Neural cell (in vitro differentiated cells): ENCODE data around the gene TSPAN14. TPM values are rescaled to one million over a fixed set of nuclear protein-coding genes. Genes with fewer than 3 reads are reported as not detected.

Experiments
- H2AFZ ChIP-seq: fragments of 200-600, 300-800 bp; sonication (generic), shearing (Covaris generic); 2 replicates; pipeline ENCODE4 v1.6.0; 2014; ENCODE audit warnings: low read depth, mild to moderate bottlenecking, antibody characterized with exemption, low read length, moderate library complexity
- H3F3A ChIP-seq: fragments of 200-600 bp; shearing (Covaris generic); 2 replicates; pipeline ENCODE4 v1.6.1; 2016; ENCODE audit warnings: mild to moderate bottlenecking, moderate library complexity, mixed read lengths, antibody characterized with exemption, low read length; ENCODE audit not compliant: insufficient read depth, poor library complexity, severe bottlenecking
- H3K27ac ChIP-seq: fragments of 200-600, 300-800 bp; sonication (generic), shearing (Covaris generic); 2 replicates; pipeline ENCODE4 v1.5.1; 2014; ENCODE audit warnings: mild to moderate bottlenecking, low read length, moderate library complexity
- H3K27me3 ChIP-seq: fragments of 300-800, 200-600 bp; sonication (generic), shearing (Covaris generic); 2 replicates; pipeline ENCODE4 v1.6.0; 2014; ENCODE audit warnings: mild to moderate bottlenecking, low read depth, low read length, moderate library complexity; ENCODE audit not compliant: insufficient read depth
- H3K36me3 ChIP-seq: fragments of 300-800, 200-600 bp; sonication (generic), shearing (Covaris generic); 2 replicates; pipeline ENCODE4 v1.5.1; 2014; ENCODE audit warnings: mild to moderate bottlenecking, antibody characterized with exemption, low read length, moderate library complexity; ENCODE audit not compliant: insufficient read depth
- H3K4me2 ChIP-seq: fragments of 300-800, 200-600 bp; sonication (generic), shearing (Covaris generic); 2 replicates; pipeline ENCODE4 v1.6.0; 2014; ENCODE audit warnings: mild to moderate bottlenecking, low read length
- H3K4me3 ChIP-seq: fragments of 300-800, 200-600 bp; sonication (generic), shearing (Covaris generic); 2 replicates; pipeline ENCODE4 v1.5.1; 2014; ENCODE audit warnings: mild to moderate bottlenecking, low read length, moderate library complexity
- H3K79me2 ChIP-seq: fragments of 200-600 bp; shearing (Covaris generic); replicated peaks from 2 replicates; pipeline ENCODE4 v1.6.0; 2014; ENCODE audit warnings: mild to moderate bottlenecking, low read length, moderate library complexity; ENCODE audit not compliant: insufficient read depth
- H3K9ac ChIP-seq: fragments of 300-800, 200-600 bp; sonication (generic), shearing (Covaris generic); 2 replicates; pipeline ENCODE4 v1.6.1; 2016; ENCODE audit warnings: mild to moderate bottlenecking, low read length, mixed read lengths
- H3K9me2 ChIP-seq: fragments of 200-600 bp; shearing (Covaris generic); 2 replicates; pipeline ENCODE4 v1.6.1; 2016; ENCODE audit warnings: mild to moderate bottlenecking, low read length, mixed read lengths; ENCODE audit not compliant: insufficient read depth
- H3K9me3 ChIP-seq: fragments of 200-600, 300-800 bp; sonication (generic), shearing (Covaris generic); 2 replicates; pipeline ENCODE4 v1.6.1; 2016; ENCODE audit warnings: mild to moderate bottlenecking, mixed run types, low read length, moderate library complexity, mixed read lengths
- H4K20me1 ChIP-seq: fragments of 200-600 bp; shearing (Covaris generic); 2 replicates; pipeline ENCODE4 v1.6.1; 2016; ENCODE audit warnings: mild to moderate bottlenecking, mixed run types; ENCODE audit not compliant: insufficient read depth
- CTCF ChIP-seq: fragments of 450-650 bp; IDR thresholded peaks from 2 replicates; pipeline ENCODE4 v1.5.1; 2014; ENCODE audit warnings: antibody characterized with exemption, mild to moderate bottlenecking, moderate library complexity; ENCODE audit not compliant: poor library complexity, severe bottlenecking
- EP300 ChIP-seq: fragments of 450-650 bp; conservative IDR thresholded peaks from 2 replicates; pipeline ENCODE4 v1.6.1; 2014; ENCODE audit warnings: antibody characterized with exemption, mild to moderate bottlenecking, moderate library complexity; ENCODE audit not compliant: poor library complexity, severe bottlenecking
- EZH2 ChIP-seq: fragments of 200-600, 300-800 bp; shearing (Covaris generic), sonication (generic); IDR thresholded peaks from 2 replicates; pipeline ENCODE4 v1.6.1; 2014; ENCODE audit warnings: antibody characterized with exemption, low read length, borderline replicate concordance, mild to moderate bottlenecking; ENCODE audit not compliant: insufficient read depth, poor library complexity, severe bottlenecking
- MXI1 ChIP-seq: fragments of 450-650 bp; conservative IDR thresholded peaks from 2 replicates; pipeline ENCODE4 v1.6.1; 2014; ENCODE audit warnings: antibody characterized with exemption, mild to moderate bottlenecking; ENCODE audit not compliant: poor library complexity, severe bottlenecking
- POLR2AphosphoS5 ChIP-seq: IDR thresholded peaks from 2 replicates; pipeline ENCODE4 v1.6.1; 2012
- RAD21 ChIP-seq: fragments of 450-650 bp; conservative IDR thresholded peaks from 2 replicates; pipeline ENCODE4 v1.6.1; 2014; ENCODE audit warnings: antibody characterized with exemption, mild to moderate bottlenecking, moderate library complexity
- REST ChIP-seq: IDR thresholded peaks from 2 replicates; pipeline ENCODE4 v1.6.1; 2012; ENCODE audit warnings: borderline replicate concordance
- SMC3 ChIP-seq: fragments of 450-650 bp; conservative IDR thresholded peaks from 2 replicates; pipeline ENCODE4 v1.6.1; 2014; ENCODE audit warnings: antibody characterized with exemption, mild to moderate bottlenecking, moderate library complexity; ENCODE audit not compliant: poor library complexity
- TAF1 ChIP-seq: IDR thresholded peaks from 2 replicates; pipeline ENCODE4 v1.6.1; 2012; ENCODE audit warnings: low read depth
- polyA plus RNA-seq: library from polyadenylated mRNA; depleted of rRNA; stranded (reverse); fragments of >200 nt; gene quantifications from 2 replicates; pipeline ENCODE4 v1.2.3, GENCODE V29; 2014

TSPAN14 gene
- polyA plus RNA-seq, 1 donor from 2014 or later: 26.3 TPM

- Histone ChIP-seq H3K9me2 (no peaks in the 10 kb centered on the region), H3K27me3 (no peaks in the 10 kb centered on the region), H3K79me2 (peaks cover 77% of the 10 kb centered on the region), H3K4me3 (no peak overlapping the region), H3K9me3 (no peaks in the 10 kb centered on the region), H4K20me1 (no peaks in the 10 kb centered on the region), H3K9ac (no peak overlapping the region), H2AFZ (no peak overlapping the region), H3K36me3 (no peaks in the 10 kb centered on the region), H3K4me2 (no peak overlapping the region), H3F3A (no peaks in the 10 kb centered on the region), H3K27ac (no peak overlapping the region)
- no peak for TF ChIP-seq EP300
- TF ChIP-seq EZH2: no peak
- no peak for TF ChIP-seq POLR2AphosphoS5
- no peak for TF ChIP-seq MXI1
- no peak for TF ChIP-seq CTCF
Measured at GRCh38 chr10:80458263-80458625, 4.1 kb downstream of the TSPAN14 start.

- H3K36me3 ChIP-seq: no peaks in the 10 kb centered on the region
- TF ChIP-seq REST: no peak
- TF ChIP-seq POLR2AphosphoS5: no peak
- no peak for TF ChIP-seq RAD21
- no peak for TF ChIP-seq MXI1
- TF ChIP-seq SMC3: no peak
- no peak for TF ChIP-seq EZH2
- TF ChIP-seq TAF1: no peak
- TF ChIP-seq CTCF: no peak
- no peak overlapping the region for H3K27ac ChIP-seq
- no peak overlapping the region for H3K4me3 ChIP-seq
- H3K79me2 ChIP-seq: peaks cover 77% of the 10 kb centered on the region
- no peaks in the 10 kb centered on the region for H3F3A ChIP-seq
- H3K9me3 ChIP-seq: no peaks in the 10 kb centered on the region
- no peaks in the 10 kb centered on the region for H3K9me2 ChIP-seq
- H3K27me3 ChIP-seq: no peaks in the 10 kb centered on the region
- H3K4me2 ChIP-seq: no peak overlapping the region
- H3K9ac ChIP-seq: no peak overlapping the region
- H2AFZ ChIP-seq: no peak overlapping the region
- H4K20me1 ChIP-seq: no peaks in the 10 kb centered on the region
Measured at GRCh38 chr10:80458638-80459037, 4.5 kb downstream of the TSPAN14 start.
